ENCODE data around the gene NDUFA5.

- TF ChIP-seq CTCF (IDR thresholded peaks at IDR 0.05) = no peak
- no peak for TF ChIP-seq POLR2A (IDR thresholded peaks at IDR 0.05; ENCODE audit: low read depth)
- no peak for TF ChIP-seq POLR2AphosphoS5 (IDR thresholded peaks at IDR 0.05)
- TF ChIP-seq EP300 (IDR thresholded peaks at IDR 0.05) = no peak
Observed at GRCh38 chr7:123498031-123498430, 59.6 kb downstream of the NDUFA5 start.
